H7 (cell line): ENCODE measurements around the gene FLNA. TPM values are rescaled to one million over a fixed set of nuclear protein-coding genes. Genes with fewer than 3 reads are reported as not detected.
"Not testable (repeated sequence)": the region's sequence is repeated elsewhere in the genome, so short reads cannot be mapped to it uniquely, and the experiment has no call there.

ENCODE experiments used
- DNase-seq: peaks from one replicate; pipeline ENCODE4 v3.0.0; 2012
- H3K27me3 ChIP-seq: 2 replicates; pipeline ENCODE4 v1.6.0; 2011; ENCODE audit warnings: mild to moderate bottlenecking, low read length; ENCODE audit not compliant: control insufficient read depth, insufficient read depth
- H3K36me3 ChIP-seq: replicated peaks from 2 replicates; pipeline ENCODE4 v1.5.1; 2011; ENCODE audit warnings: low read length; ENCODE audit not compliant: control insufficient read depth, insufficient read depth
- H3K4me3 ChIP-seq: 2 replicates; pipeline ENCODE4 v1.5.1; 2011; ENCODE audit warnings: low read depth, mild to moderate bottlenecking, control low read depth, low read length, moderate library complexity; ENCODE audit not compliant: insufficient read depth
- total RNA-seq: library from RNA; depleted of rRNA; stranded (reverse); fragments of >200 nt; shearing (Covaris generic); gene quantifications from 2 replicates; pipeline ENCODE4 v1.2.3, GENCODE V29; 2014; rRNA removed

Gene FLNA
- total RNA-seq, 1 experiment from 2014 or later, result 799 TPM

GRCh38 chrX:154309041-154309775 lies 65.2 kb downstream of the FLNA start:
- no peaks in the 10 kb centered on the region for H3K36me3 ChIP-seq

DNA sequence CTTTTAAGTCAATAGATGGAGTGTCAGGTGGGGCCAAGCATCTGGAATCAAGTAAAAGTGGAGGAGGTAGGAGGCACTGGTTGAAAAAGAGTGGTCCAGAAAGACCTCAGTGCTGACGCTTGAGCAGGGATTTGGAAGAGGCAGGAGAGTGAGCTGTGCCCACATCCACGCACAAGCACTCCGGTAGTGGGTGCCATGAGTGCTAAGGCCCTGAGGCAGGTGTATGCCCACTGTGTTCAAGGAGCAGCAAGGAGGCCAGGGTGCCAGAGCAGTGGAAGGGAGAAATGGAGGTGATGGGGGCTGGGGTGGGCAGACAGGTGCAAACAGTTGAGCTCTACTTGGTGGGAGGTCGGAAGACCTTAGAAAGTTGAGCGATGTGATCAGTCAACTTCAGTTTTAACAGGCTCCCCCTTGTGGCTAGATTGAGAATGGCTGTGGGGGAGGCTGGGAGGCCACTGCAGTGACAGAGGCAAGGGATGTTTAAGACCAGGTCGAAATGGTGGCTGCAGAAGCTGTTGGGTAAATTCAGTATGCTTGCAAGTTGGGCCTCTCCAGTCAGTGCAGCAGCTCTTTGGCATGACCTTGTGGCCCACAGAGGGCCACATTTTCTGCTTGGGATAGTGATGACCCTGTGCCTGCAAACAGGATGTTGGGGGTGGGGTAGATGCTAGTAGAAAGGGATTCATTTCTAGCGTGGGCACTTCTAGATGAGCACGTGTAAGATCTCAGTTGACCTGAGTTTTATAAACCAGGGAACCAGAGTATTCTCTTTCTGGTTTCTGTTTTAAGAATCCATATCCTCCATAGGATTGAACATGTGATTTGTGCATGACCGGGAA lies 66.1 kb downstream of the FLNA start:
- DNase-seq, result peak; percentile 76
- Histone ChIP-seq H3K4me3 (no peak overlapping the region), H3K27me3 (no peaks in the 10 kb centered on the region), H3K36me3 (no peaks in the 10 kb centered on the region)

More at GRCh38 chrX:154309041-154309775, 65.2 kb downstream of the FLNA start:
- Histone ChIP-seq H3K4me3 (no peak overlapping the region), H3K27me3 (no peaks in the 10 kb centered on the region)
- no peak for DNase-seq

DNA sequence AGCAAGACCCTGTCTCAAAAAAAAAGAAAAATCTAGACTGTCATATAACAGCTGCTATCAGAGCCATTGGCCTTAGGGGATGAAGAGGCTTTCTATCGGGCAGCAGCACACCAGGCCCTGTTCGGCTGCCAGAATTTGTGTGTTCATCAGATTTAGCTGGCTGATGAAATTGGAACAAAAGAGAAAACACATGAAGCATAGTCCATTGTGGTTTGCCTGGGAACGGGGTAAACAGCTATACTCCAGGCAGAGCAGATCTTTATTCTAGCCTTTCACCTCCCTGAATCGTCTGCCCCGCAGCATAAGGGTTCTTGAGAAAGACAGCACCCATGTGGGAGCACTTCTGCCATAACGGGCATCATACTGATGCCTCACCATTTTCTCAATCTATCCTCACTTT lies 67.2 kb downstream of the FLNA start:
- Histone ChIP-seq H3K4me3 (no peak overlapping the region), H3K36me3 (no peaks in the 10 kb centered on the region), H3K27me3 (no peaks in the 10 kb centered on the region)
- DNase-seq, result no peak

DNA sequence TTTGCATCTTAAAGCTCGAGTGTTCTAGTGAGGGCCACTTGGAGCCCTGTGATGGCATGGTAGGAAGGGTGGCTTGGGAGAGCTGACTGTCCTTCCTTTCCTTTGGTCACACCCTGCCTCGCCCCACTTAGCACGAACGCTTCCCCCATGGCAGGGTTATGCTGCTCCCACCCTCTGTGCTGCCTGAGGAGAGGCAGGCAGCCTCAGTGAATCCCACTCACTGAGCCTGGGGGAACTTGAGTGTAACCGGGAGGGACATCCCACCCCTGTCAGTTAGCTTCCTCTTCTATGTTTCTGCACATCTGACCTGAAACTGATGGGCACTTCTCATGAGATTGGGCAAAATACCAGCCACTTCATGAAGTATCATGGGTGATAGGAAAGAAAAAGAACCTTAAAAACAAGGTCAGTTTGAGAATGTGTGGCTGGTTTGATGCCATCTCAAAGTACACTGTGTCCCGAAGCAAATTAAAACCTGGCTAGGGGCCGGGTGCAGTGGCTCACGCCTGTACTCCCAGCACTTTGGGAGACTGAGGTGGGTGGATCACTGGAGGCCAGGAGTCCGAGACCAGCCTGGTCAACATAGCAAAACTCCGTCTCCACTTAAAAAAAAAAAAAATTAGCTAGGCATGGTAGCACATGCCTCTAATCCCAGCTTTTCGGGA lies 68.8 kb downstream of the FLNA start:
- Histone ChIP-seq H3K4me3 (no peak overlapping the region), H3K27me3 (no peaks in the 10 kb centered on the region), H3K36me3 (no peaks in the 10 kb centered on the region)
- DNase-seq, result no peak

DNA sequence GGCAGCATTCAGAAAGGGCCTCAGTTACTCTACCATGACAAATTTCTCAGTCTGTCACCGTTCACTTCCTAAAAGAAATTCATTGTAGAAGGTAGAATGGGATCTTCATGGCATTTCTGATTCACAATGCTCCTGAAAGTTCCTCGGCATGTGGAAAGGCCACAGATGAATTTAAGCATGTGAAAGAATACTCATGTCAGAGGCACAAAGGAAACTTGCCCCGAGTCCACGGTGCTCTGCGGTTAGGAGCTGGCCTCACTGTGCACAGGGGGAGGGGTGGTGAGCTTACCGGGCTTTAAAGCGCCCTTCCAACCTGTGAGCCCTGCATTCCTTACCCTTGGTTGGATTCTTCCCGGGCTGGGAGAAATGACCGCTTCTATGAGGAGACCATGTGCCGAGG lies 69.6 kb downstream of the FLNA start:
- no peak for DNase-seq
- no peaks in the 10 kb centered on the region for H3K27me3 ChIP-seq
- no peaks in the 10 kb centered on the region for H3K36me3 ChIP-seq
- H3K4me3 ChIP-seq, result no peak overlapping the region

DNA sequence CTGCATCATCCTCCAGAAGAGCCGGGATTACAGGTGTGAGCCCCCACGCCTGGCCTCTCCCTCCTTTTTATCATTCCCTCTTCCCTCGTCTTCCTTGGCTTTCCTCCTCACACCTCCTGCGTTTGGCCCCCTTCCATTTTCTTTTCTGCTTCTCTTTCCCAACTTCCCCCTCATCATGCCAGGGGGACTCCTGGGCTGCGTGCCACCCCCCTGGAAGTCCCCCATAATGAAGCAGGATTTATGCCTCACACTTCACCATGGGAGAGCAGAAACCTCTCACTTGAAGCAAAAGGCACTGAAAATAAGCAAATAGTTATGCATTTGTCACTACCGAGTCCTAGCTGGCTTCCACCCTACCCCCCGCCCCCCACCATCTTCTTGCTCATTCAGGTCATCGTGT lies 71.0 kb downstream of the FLNA start:
- no peak for DNase-seq
- no peaks in the 10 kb centered on the region for H3K36me3 ChIP-seq
- H3K27me3 ChIP-seq, result no peaks in the 10 kb centered on the region
- no peak overlapping the region for H3K4me3 ChIP-seq

GRCh38 chrX:154302998-154303397 lies 71.4 kb downstream of the FLNA start:
- H3K36me3 ChIP-seq, DNase-seq, H3K4me3 ChIP-seq, H3K27me3 ChIP-seq: not testable (repeated sequence)

DNA sequence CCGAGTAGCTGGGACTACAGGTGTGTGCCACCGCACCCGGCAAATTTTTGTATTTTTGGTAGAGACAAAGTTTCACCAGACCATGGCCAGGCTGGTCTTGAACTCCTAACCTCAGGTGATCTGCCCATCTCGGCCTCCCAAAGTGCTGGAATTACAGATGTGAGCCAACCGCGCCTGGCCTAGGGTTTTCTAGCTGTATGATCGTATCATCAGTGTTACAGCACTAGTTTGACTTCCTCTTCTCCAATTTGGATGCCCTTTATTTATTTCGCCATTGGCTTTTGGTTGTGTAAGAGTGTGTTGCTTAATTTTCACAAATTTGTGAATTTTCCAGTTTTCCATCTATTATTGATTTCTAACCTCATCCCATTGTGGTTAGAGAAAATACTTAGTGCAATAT lies 73.6 kb downstream of the FLNA start:
- no peak overlapping the region for H3K4me3 ChIP-seq
- no peak for DNase-seq
- H3K36me3 ChIP-seq, result no peaks in the 10 kb centered on the region
- H3K27me3 ChIP-seq, result no peaks in the 10 kb centered on the region

Other genes with a start within 250 kb of the FLNA start
- gene OPN1LW, start 230.4 kb downstream of the FLNA start, total RNA-seq, result not detected in 2 replicates
- not detected in 2 replicates for gene OPN1MW, start 192.0 kb downstream of the FLNA start, total RNA-seq
- gene OPN1MW2, start 154.9 kb downstream of the FLNA start, total RNA-seq, result not detected in 2 replicates
- not detected in 2 replicates for gene OPN1MW3, start 117.1 kb downstream of the FLNA start, total RNA-seq
- gene TEX28, start 79.5 kb downstream of the FLNA start, total RNA-seq, result not detected in 2 replicates
- gene TKTL1, start 78.8 kb downstream of the FLNA start, total RNA-seq, result 1.6 TPM in 1 of 2 replicates, not detected in the other
- 56.2 and 57.1 TPM in 2 replicates for gene EMD, start 4.7 kb upstream of the FLNA start, total RNA-seq
- 4,112 and 4,296 TPM in 2 replicates for gene RPL10, start 23.7 kb upstream of the FLNA start, total RNA-seq
- 24.8 and 26.6 TPM in 2 replicates for gene DNASE1L1, start 34.6 kb upstream of the FLNA start, total RNA-seq
- 38.6 and 71.3 TPM in 2 replicates for gene TAFAZZIN, start 36.9 kb upstream of the FLNA start, total RNA-seq
- 31.4 and 48.8 TPM in 2 replicates for gene ATP6AP1, start 54.0 kb upstream of the FLNA start, total RNA-seq
- 128 and 143 TPM in 2 replicates for gene GDI1, start 62.5 kb upstream of the FLNA start, total RNA-seq
- gene FAM50A, start 69.5 kb upstream of the FLNA start, total RNA-seq, result 44.0 and 46.6 TPM in 2 replicates
- gene PLXNA3, start 83.6 kb upstream of the FLNA start, total RNA-seq, result 2.3 and 4.5 TPM in 2 replicates
- 47.9 and 84.9 TPM in 2 replicates for gene LAGE3, start 104.6 kb upstream of the FLNA start, total RNA-seq
- gene UBL4A, start 112.0 kb upstream of the FLNA start, total RNA-seq, result 64.8 and 84.0 TPM in 2 replicates
- 17.0 and 18.4 TPM in 2 replicates for gene SLC10A3, start 116.0 kb upstream of the FLNA start, total RNA-seq
- gene FAM3A, start 141.6 kb upstream of the FLNA start, total RNA-seq, result 31.6 and 42.5 TPM in 2 replicates
- gene G6PD, start 172.2 kb upstream of the FLNA start, total RNA-seq, result 51.8 and 58.0 TPM in 2 replicates
- 22.1 and 24.3 TPM in 2 replicates for gene IKBKG, start 173.0 kb upstream of the FLNA start, total RNA-seq
- not detected in 2 replicates for gene CTAG1A, start 210.5 kb upstream of the FLNA start, total RNA-seq
- gene CTAG1B, start 244.6 kb upstream of the FLNA start, total RNA-seq, result not detected in 2 replicates